GM23338 (cell line): ENCODE measurements around the gene SDF2L1. TPM values are rescaled to one million over a fixed set of nuclear protein-coding genes. Genes with fewer than 3 reads are reported as not detected.

Experiments
- ATAC-seq: fragments of 200-7000 bp; cut with Tn5 transposase; 3 replicates; pipeline ENCODE4 v1.9.1; 2020
- DNase-seq: peaks from one replicate; pipeline ENCODE4 v3.0.0-alpha.2; 2015; ENCODE audit warnings: low spot score
- H2AFZ ChIP-seq: fragments of 200-600 bp; sonication (generic); 2 replicates; pipeline ENCODE4 v1.8.0; 2016; ENCODE audit warnings: antibody characterized with exemption, mild to moderate bottlenecking, moderate library complexity
- H3F3A ChIP-seq: fragments of 200-600 bp; sonication (generic); replicated peaks from 2 replicates; pipeline ENCODE4 v1.8.0; 2017; ENCODE audit warnings: antibody characterized with exemption, mixed run types, low read depth
- H3K27ac ChIP-seq: fragments of 200-600 bp; sonication (generic); 2 replicates; pipeline ENCODE4 v1.6.1; 2016; ENCODE audit warnings: low read depth
- H3K27me3 ChIP-seq: fragments of 200-600 bp; sonication (generic); 2 replicates; pipeline ENCODE4 v1.8.0; 2016; ENCODE audit warnings: mild to moderate bottlenecking, mixed run types, moderate library complexity; ENCODE audit not compliant: insufficient read depth
- H3K36me3 ChIP-seq: fragments of 200-600 bp; sonication (generic); 2 replicates; pipeline ENCODE4 v1.8.0; 2016; ENCODE audit warnings: mild to moderate bottlenecking; ENCODE audit not compliant: insufficient read depth
- H3K4me1 ChIP-seq: fragments of 200-600 bp; sonication (generic); 2 replicates; pipeline ENCODE4 v1.8.0; 2016; ENCODE audit warnings: mild to moderate bottlenecking, moderate library complexity; ENCODE audit not compliant: insufficient read depth
- H3K4me2 ChIP-seq: fragments of 200-600 bp; sonication (generic); 2 replicates; pipeline ENCODE4 v1.7.1; 2017; ENCODE audit warnings: mixed run types
- H3K4me3 ChIP-seq: fragments of 200-600 bp; sonication (generic); 2 replicates; pipeline ENCODE4 v1.6.1; 2016; ENCODE audit warnings: mixed run types
- H3K79me2 ChIP-seq: fragments of 200-600 bp; sonication (generic); replicated peaks from 2 replicates; pipeline ENCODE4 v1.8.0; 2017; ENCODE audit warnings: mild to moderate bottlenecking; ENCODE audit not compliant: insufficient read depth
- H3K9me2 ChIP-seq: fragments of 200-600 bp; sonication (generic); 2 replicates; pipeline ENCODE4 v1.8.0; 2017; ENCODE audit not compliant: insufficient read depth
- H4K20me1 ChIP-seq: fragments of 200-600 bp; sonication (generic); replicated peaks from 2 replicates; pipeline ENCODE4 v1.8.0; 2017; ENCODE audit warnings: mild to moderate bottlenecking; ENCODE audit not compliant: insufficient read depth
- H3K27ac Mint-ChIP-seq: 2 replicates; pipeline ENCODE4 v1.8.0; 2020; ENCODE audit warnings: inconsistent platforms, mild to moderate bottlenecking, moderate library complexity, mixed read lengths
- H3K27me3 Mint-ChIP-seq: 3 replicates; pipeline ENCODE4 v1.8.0; 2022; ENCODE audit warnings: low read depth, mild to moderate bottlenecking, moderate library complexity, mixed read lengths, inconsistent platforms; ENCODE audit not compliant: insufficient read depth, poor library complexity
- H3K36me3 Mint-ChIP-seq: 3 replicates; pipeline ENCODE4 v1.8.0; 2021; ENCODE audit warnings: low read depth, mild to moderate bottlenecking, inconsistent platforms, moderate library complexity, mixed read lengths
- H3K4me1 Mint-ChIP-seq: 3 replicates; pipeline ENCODE4 v1.8.0; 2020; ENCODE audit warnings: mild to moderate bottlenecking, inconsistent platforms, mixed read lengths
- H3K4me3 Mint-ChIP-seq: 3 replicates; pipeline ENCODE4 v1.8.0; 2021; ENCODE audit warnings: moderate library complexity, mild to moderate bottlenecking, inconsistent platforms, mixed read lengths
- H3K9me3 Mint-ChIP-seq: 3 replicates; pipeline ENCODE4 v1.8.0; 2020; ENCODE audit warnings: moderate library complexity, mild to moderate bottlenecking, inconsistent platforms, mixed read lengths
- CREB1 ChIP-seq: fragments of 250-450 bp; sonication (Bioruptor Pico); IDR thresholded peaks from 2 replicates; pipeline ENCODE4 v1.5.0; 2020; ENCODE audit warnings: low read depth, mild to moderate bottlenecking, moderate library complexity
- EZH2phosphoT487 ChIP-seq: fragments of 200-600 bp; sonication (generic); IDR thresholded peaks from one replicate; pipeline ENCODE4 v1.8.1; 2018; ENCODE audit warnings: antibody characterized with exemption; ENCODE audit not compliant: unreplicated experiment
- JUNB ChIP-seq: IDR thresholded peaks from one replicate; pipeline ENCODE4 v1.6.1; 2016; ENCODE audit warnings: antibody characterized with exemption; ENCODE audit not compliant: unreplicated experiment
- NANOG ChIP-seq: IDR thresholded peaks from 2 replicates; pipeline ENCODE4 v1.6.1; 2016; ENCODE audit warnings: antibody characterized with exemption, borderline replicate concordance
- STAT1 ChIP-seq: IDR thresholded peaks from one replicate; pipeline ENCODE4 v1.6.1; 2016; ENCODE audit warnings: antibody characterized with exemption; ENCODE audit not compliant: unreplicated experiment
- ZNF114 ChIP-seq: fragments of 250-450 bp; sonication (Bioruptor Pico); IDR thresholded peaks from 2 replicates; pipeline ENCODE4 v1.5.0; 2020; ENCODE audit warnings: mild to moderate bottlenecking, moderate library complexity
- ZNF331 ChIP-seq: fragments of 250-450 bp; sonication (Bioruptor Pico); IDR thresholded peaks from 2 replicates; pipeline ENCODE4 v1.5.0; 2020; ENCODE audit warnings: low read depth, mild to moderate bottlenecking, moderate library complexity
- polyA plus RNA-seq: library from polyadenylated mRNA; unstranded; fragments of >200 nt; fragmentation: Nextera tagmentation; extraction: Ambion mirVana; gene quantifications from 2 replicates; pipeline ENCODE4 v1.2.1, GENCODE V29; 2016
- total RNA-seq: library from RNA; depleted of rRNA; stranded (reverse); fragments of >200 nt; shearing (Covaris generic); gene quantifications from 2 replicates; pipeline ENCODE4 v1.2.3, GENCODE V29; 2014
- TF ChIP-seq, protein P1 (sequence below): IDR thresholded peaks from one replicate; pipeline ENCODE4 v1.6.1; 2018; ENCODE audit warnings: antibody characterized with exemption; ENCODE audit not compliant: unreplicated experiment

Gene SDF2L1
- total and polyA plus RNA-seq, 2 experiments from 2014 or later = 62.3 to 72.7 TPM

DNA sequence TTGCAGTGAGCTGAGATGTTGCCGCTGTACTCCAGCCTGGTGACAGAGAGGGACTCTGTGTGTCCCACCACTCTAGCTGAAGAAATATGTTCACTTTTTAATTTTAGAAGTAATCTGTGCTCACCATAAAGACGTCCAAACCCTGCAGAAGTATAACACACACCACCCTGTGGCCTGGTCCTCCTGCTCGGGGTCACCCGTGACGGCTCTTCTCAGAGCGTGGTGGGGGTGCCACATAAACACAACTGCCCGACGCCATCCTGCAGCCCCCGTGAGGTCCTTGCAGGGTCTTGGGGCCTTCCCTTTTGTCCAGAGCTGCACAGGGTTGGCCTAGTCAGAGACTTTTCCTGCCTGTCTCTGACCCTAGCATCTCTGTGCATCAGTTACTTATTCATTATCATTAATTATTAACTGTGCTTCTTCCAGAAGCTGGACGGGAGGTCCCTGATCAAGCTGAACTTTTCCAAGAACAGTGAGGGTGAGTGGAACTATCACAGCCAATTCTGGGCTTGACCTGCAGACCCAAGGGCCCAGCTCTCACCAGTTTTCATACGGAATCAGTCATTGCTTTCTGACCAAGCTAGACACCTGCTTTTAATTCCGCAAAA, 32.6 kb downstream of the SDF2L1 start:
- no peak overlapping the region for H3K4me2 ChIP-seq
- no peaks in the 10 kb centered on the region for H3K9me2 ChIP-seq
- no peaks in the 10 kb centered on the region for H3K27me3 ChIP-seq
- no peak for DNase-seq
- H2AFZ ChIP-seq = no peak overlapping the region
- H3K4me3 ChIP-seq = no peak overlapping the region
- Mint-ChIP-seq H3K27ac (no peak overlapping the region), H3K36me3 (peaks cover 76% of the 10 kb centered on the region), H3K4me3 (no peak overlapping the region), H3K27me3 (peaks cover 6% of the 10 kb centered on the region), H3K4me1 (no peaks in the 10 kb centered on the region), H3K9me3 (peaks cover 14% of the 10 kb centered on the region)
- no peaks in the 10 kb centered on the region for H3K4me1 ChIP-seq
- peaks cover 28% of the 10 kb centered on the region; the same call in 1 of the 2 replicates for H3K36me3 ChIP-seq
- H3K79me2 ChIP-seq = no peaks in the 10 kb centered on the region
- H4K20me1 ChIP-seq = peaks cover 4% of the 10 kb centered on the region; the same call in 1 of the 2 replicates
- H3K27ac ChIP-seq = no peak overlapping the region
- no peaks in the 10 kb centered on the region for H3F3A ChIP-seq
- TF ChIP-seq, protein P1, sequence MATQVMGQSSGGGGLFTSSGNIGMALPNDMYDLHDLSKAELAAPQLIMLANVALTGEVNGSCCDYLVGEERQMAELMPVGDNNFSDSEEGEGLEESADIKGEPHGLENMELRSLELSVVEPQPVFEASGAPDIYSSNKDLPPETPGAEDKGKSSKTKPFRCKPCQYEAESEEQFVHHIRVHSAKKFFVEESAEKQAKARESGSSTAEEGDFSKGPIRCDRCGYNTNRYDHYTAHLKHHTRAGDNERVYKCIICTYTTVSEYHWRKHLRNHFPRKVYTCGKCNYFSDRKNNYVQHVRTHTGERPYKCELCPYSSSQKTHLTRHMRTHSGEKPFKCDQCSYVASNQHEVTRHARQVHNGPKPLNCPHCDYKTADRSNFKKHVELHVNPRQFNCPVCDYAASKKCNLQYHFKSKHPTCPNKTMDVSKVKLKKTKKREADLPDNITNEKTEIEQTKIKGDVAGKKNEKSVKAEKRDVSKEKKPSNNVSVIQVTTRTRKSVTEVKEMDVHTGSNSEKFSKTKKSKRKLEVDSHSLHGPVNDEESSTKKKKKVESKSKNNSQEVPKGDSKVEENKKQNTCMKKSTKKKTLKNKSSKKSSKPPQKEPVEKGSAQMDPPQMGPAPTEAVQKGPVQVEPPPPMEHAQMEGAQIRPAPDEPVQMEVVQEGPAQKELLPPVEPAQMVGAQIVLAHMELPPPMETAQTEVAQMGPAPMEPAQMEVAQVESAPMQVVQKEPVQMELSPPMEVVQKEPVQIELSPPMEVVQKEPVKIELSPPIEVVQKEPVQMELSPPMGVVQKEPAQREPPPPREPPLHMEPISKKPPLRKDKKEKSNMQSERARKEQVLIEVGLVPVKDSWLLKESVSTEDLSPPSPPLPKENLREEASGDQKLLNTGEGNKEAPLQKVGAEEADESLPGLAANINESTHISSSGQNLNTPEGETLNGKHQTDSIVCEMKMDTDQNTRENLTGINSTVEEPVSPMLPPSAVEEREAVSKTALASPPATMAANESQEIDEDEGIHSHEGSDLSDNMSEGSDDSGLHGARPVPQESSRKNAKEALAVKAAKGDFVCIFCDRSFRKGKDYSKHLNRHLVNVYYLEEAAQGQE = no peak
- TF ChIP-seq NANOG (no peak), EZH2phosphoT487 (no peak), ZNF331 (CRISPR knock-in tag) (no peak)
- no peak for ATAC-seq

DNA sequence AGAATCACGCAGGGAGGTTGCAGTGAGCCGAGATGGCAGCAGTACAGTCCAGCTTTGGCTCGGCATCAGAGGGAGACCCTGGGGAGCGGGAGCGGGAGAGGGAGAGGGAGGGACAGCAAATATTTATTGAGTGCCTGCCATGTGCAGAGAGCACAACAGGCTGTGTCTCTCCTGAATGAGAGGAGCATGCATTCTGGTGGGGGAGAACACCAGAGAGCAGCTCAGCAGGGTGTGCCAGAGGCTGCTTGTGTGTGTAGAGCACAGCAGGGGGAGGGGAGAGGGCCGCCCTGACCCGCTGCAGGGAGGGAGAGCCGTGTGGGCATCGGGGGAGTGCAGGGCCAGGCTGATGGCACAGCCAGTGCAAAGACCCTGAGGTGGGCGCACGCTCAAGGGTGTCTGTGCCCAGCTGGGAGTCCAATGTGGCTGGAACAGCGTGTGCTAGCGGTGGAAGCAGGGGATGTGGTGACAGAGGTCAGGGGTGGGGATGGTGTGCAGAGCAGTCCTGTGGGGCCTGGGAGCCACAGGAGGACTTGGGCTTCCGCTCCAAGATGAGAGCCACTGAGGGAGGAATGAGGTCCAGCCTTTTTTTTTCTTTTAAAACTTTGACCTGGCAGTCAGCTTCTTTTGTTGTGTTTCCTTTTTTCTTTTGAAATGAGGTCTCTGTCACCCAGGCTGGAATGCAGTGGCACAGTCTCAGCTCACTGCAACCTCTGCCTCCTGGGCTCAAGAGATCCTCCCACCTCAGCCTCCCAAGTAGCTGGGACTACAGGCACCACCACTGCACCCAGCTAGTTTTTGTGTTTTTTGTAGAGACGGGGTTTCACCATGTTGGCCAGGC, 35.7 kb downstream of the SDF2L1 start:
- no peak overlapping the region for H2AFZ ChIP-seq
- H3K27ac ChIP-seq = no peak overlapping the region
- DNase-seq (no peak), ATAC-seq (no peak)
- no peak overlapping the region for H3K4me3 ChIP-seq
- no peaks in the 10 kb centered on the region for H3F3A ChIP-seq
- peaks cover 55% of the 10 kb centered on the region for H3K36me3 Mint-ChIP-seq
- H3K4me3 Mint-ChIP-seq = no peak overlapping the region
- peaks cover 8% of the 10 kb centered on the region for H3K27me3 Mint-ChIP-seq
- no peaks in the 10 kb centered on the region for H3K79me2 ChIP-seq
- H3K9me3 Mint-ChIP-seq = peaks cover 17% of the 10 kb centered on the region
- H4K20me1 ChIP-seq = no peaks in the 10 kb centered on the region
- H3K4me2 ChIP-seq = no peak overlapping the region
- H3K9me2 ChIP-seq = no peaks in the 10 kb centered on the region
- H3K27me3 ChIP-seq = no peaks in the 10 kb centered on the region
- H3K4me1 ChIP-seq = no peaks in the 10 kb centered on the region
- no peak overlapping the region for H3K27ac Mint-ChIP-seq
- H3K4me1 Mint-ChIP-seq = no peaks in the 10 kb centered on the region
- 0 out of 2 replicates have a peak, but pooled peaks cover 5% of the 10 kb centered on the region for H3K36me3 ChIP-seq
- no peak for TF ChIP-seq ZNF331 (CRISPR knock-in tag)
- TF ChIP-seq, protein P1 = no peak
- TF ChIP-seq EZH2phosphoT487 = no peak
- no peak for TF ChIP-seq JUNB
- no peak for TF ChIP-seq STAT1
- no peak for TF ChIP-seq CREB1
- TF ChIP-seq ZNF114 = no peak
